IPS DF 19.7 (cell line): Measurements from ENCODE around the gene AQP12A.
"Not testable (repeated sequence)": the region's sequence is repeated elsewhere in the genome, so short reads cannot be mapped to it uniquely, and the experiment has no call there.

Experiments used
- DNase-seq: peaks from one replicate; pipeline ENCODE4 v3.0.0-alpha.2; 2013; ENCODE audit warnings: low read depth, low spot score

AQP12A gene

GRCh38 chr2:240691631-240692420, at the start of gene AQP12A:
Gene AQP12A, plus strand, starts transcription at chr2:240691866. Its CDS starts 48 bp downstream, at chr2:240691914.
- not testable (repeated sequence) for DNase-seq

GRCh38 chr2:240642061-240642805, 49.4 kb upstream of the AQP12A start:
- no peak for DNase-seq

GRCh38 chr2:240642806-240643092, 48.9 kb upstream of the AQP12A start:
- no peak for DNase-seq

GRCh38 chr2:240643093-240643810, 48.4 kb upstream of the AQP12A start:
- no peak for DNase-seq

- DNase-seq, result no peak
These were observed 47.9 kb upstream of the AQP12A start for GRCh38 chr2:240643811-240644150.

GRCh38 chr2:240644171-240644651, 47.5 kb upstream of the AQP12A start:
- no peak for DNase-seq

GRCh38 chr2:240644859-240645301, 46.8 kb upstream of the AQP12A start:
- no peak for DNase-seq

GRCh38 chr2:240645346-240645745, 46.3 kb upstream of the AQP12A start:
- no peak for DNase-seq

GRCh38 chr2:240645801-240646175, 45.9 kb upstream of the AQP12A start:
- no peak for DNase-seq

- no peak for DNase-seq
These were observed 45.3 kb upstream of the AQP12A start for GRCh38 chr2:240646176-240646899.

GRCh38 chr2:240646900-240647502, 44.7 kb upstream of the AQP12A start:
- no peak for DNase-seq

- no peak for DNase-seq
These were observed 44.0 kb upstream of the AQP12A start for GRCh38 chr2:240647503-240648154.

GRCh38 chr2:240648155-240648649, 43.5 kb upstream of the AQP12A start:
- DNase-seq, result no peak

- DNase-seq, result no peak
These were observed 42.9 kb upstream of the AQP12A start for GRCh38 chr2:240648650-240649275.

GRCh38 chr2:240649331-240649730, 42.3 kb upstream of the AQP12A start:
- no peak for DNase-seq

- no peak for DNase-seq
These were observed 41.3 kb upstream of the AQP12A start for GRCh38 chr2:240650254-240650965.

- DNase-seq, result no peak
These were observed 40.5 kb upstream of the AQP12A start for GRCh38 chr2:240651185-240651584.

GRCh38 chr2:240655931-240656886, 35.5 kb upstream of the AQP12A start:
- no peak for DNase-seq
